Thymus (tissue), 11 donors: ENCODE measurements around the gene PAPOLA. TPM values are rescaled to one million over a fixed set of nuclear protein-coding genes. Genes with fewer than 3 reads are reported as not detected.

ENCODE experiments used
- DNase-seq, 9 donors: peaks; one replicate each; pipeline ENCODE4 v3.0.0-alpha.2; 2013; ENCODE audit warnings: low spot score in 9 of 9, low read depth in 6 of 9, missing footprints in 1 of 9
- H3K27ac ChIP-seq, 2 donors: one replicate each; pipeline ENCODE4 v1.5.1; 2013; ENCODE audit warnings: control low read depth in 1 of 2, low read depth in 1 of 2, low read length in 1 of 2, mild to moderate bottlenecking in 1 of 2, moderate library complexity in 1 of 2
- H3K27me3 ChIP-seq, 2 donors: one replicate each; pipeline ENCODE4 v1.5.1; 2013; ENCODE audit warnings: low read length in 1 of 2; ENCODE audit not compliant: control insufficient read depth in 2 of 2, insufficient read depth in 1 of 2
- H3K36me3 ChIP-seq, 2 donors: one replicate each; pipeline ENCODE4 v1.5.1; 2013; ENCODE audit warnings: low read length in 1 of 2, mild to moderate bottlenecking in 1 of 2, moderate library complexity in 1 of 2; ENCODE audit not compliant: control insufficient read depth in 2 of 2, insufficient read depth in 2 of 2
- H3K4me1 ChIP-seq, 2 donors: one replicate each; pipeline ENCODE4 v1.5.1; 2013; ENCODE audit warnings: low read length in 2 of 2; ENCODE audit not compliant: control insufficient read depth in 2 of 2, insufficient read depth in 2 of 2
- H3K4me3 ChIP-seq, 2 donors: one replicate each; pipeline ENCODE4 v1.5.1; 2013; ENCODE audit warnings: low read length in 2 of 2, control low read depth in 1 of 2, mild to moderate bottlenecking in 1 of 2
- H3K9me3 ChIP-seq, 2 donors: one replicate each; pipeline ENCODE4 v1.5.1; 2013; ENCODE audit warnings: low read length in 1 of 2, mild to moderate bottlenecking in 1 of 2; ENCODE audit not compliant: control insufficient read depth in 2 of 2, insufficient read depth in 1 of 2
- WGBS: extraction: QIAGEN DNeasy Blood & Tissue Kit; methylation state at CpG from one replicate; pipeline ENCODE4 v1.1.7; 2013; 5-methylcytosine and 5-hydroxymethylcytosine counted together
- polyA plus RNA-seq: library from polyadenylated mRNA; stranded (reverse); fragments of 200-250 nt; gene quantifications from one replicate; pipeline ENCODE4 v1.2.3, GENCODE V29; 2013
- total RNA-seq: library from RNA; stranded (reverse); fragments of 120-200 nt; gene quantifications from one replicate; pipeline ENCODE4 v1.2.4, GENCODE V29; 2013
- donor health status: healthy.

Gene PAPOLA
- total and polyA plus RNA-seq, 2 donors, result 99.9 to 108 TPM

- H3K27me3 ChIP-seq, result no peaks in the 10 kb centered on the region
- no peaks in the 10 kb centered on the region for H3K4me1 ChIP-seq
- no peak overlapping the region for H3K4me3 ChIP-seq
- WGBS, result 96% methylated on average over 2 of the region's 2 CpGs
- no peak overlapping the region for H3K27ac ChIP-seq
- H3K36me3 ChIP-seq, result peaks cover 3 to 24% of the 10 kb centered on the region in 2 donors
- H3K9me3 ChIP-seq, result no peaks in the 10 kb centered on the region
- no peak for DNase-seq
These were observed 63.6 kb downstream of the PAPOLA start for GRCh38 chr14:96565811-96566210.

DNA sequence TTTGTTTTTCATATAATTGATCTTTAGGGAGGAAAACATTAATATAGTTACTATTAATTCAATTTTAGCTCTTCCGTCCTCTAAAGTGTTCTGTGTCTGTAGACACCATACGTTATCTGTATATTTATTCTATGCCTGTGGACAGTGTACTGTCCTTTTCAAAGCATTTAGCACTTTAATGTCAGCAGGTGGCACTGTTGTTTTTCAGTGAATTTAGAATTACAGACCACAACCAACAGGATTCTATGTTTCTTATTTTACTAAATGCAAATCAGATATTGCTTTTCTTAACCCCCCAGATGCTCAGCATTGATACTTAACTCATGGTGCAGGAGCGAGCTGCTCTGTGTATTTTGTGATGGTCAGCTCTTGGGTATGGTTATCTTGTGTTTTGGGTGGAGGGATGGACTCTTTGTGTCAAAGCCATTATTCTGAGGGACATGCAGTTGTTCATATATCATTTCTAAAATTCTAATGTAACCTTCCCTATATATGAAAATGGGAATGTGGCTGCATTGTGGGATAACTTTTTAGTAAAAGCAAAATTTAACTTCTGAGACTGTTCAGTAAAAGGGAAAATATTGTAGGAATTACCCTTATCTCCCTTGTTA, 65.2 kb downstream of the PAPOLA start:
- Histone ChIP-seq H3K4me1 (no peaks in the 10 kb centered on the region), H3K4me3 (no peak overlapping the region), H3K27ac (no peak overlapping the region), H3K36me3 (peaks cover 3 to 22% of the 10 kb centered on the region in 2 donors), H3K27me3 (no peaks in the 10 kb centered on the region), H3K9me3 (no peaks in the 10 kb centered on the region)
- 98% methylated on average over 3 of the region's 3 CpGs for WGBS
- DNase-seq, result peak in 3 of 9 donors; percentile 10 to 46 (median 15)

DNA sequence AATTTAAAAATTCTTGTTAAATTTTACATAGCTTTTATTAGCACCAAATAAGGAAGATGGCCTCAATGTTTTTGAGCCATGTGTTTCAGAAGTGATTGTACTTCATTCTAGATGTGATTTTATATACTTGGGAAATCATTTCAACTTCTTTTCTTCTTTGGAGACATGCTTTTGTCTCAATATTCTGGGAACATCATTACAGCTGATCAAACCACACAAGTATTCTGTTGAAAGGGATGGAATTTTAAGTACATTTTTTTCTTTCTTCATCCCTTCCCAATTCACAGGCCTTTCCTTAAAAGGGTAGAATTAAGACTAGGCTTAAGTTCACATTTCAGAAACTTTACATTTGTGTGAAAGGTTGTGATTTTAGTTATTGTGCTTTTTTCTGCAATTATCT, 66.4 kb downstream of the PAPOLA start:
- H3K9me3 ChIP-seq, result no peaks in the 10 kb centered on the region
- peaks cover 3 to 21% of the 10 kb centered on the region in 2 donors for H3K36me3 ChIP-seq
- H3K27me3 ChIP-seq, result no peaks in the 10 kb centered on the region
- DNase-seq, result no peak
- H3K4me3 ChIP-seq, result no peak overlapping the region
- H3K27ac ChIP-seq, result no peak overlapping the region
- no peaks in the 10 kb centered on the region for H3K4me1 ChIP-seq

DNA sequence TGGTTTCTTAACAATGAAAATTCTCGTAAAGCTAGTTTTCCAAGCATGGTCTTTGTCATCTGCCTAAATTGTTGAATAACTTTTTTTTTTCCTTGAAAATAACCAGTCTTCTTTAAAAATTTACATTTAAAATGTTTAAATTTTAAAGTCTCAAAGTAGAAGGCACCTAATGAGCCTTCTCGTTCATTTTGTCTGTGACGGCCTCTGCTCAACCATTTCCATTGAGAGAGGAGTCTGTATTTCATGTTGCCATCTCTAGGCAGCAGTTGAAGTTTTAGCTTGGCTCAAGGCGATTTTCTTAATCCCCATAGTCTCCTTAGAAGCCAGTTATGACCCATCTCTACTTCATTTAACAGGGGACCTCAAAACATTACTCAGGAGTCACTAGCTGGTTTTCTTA, 69.1 kb downstream of the PAPOLA start:
- no peak for DNase-seq
- 98% methylated on average over 4 of the region's 4 CpGs for WGBS
- no peak overlapping the region for H3K27ac ChIP-seq
- H3K9me3 ChIP-seq, result no peaks in the 10 kb centered on the region
- H3K4me1 ChIP-seq, result peaks cover 0 to 1% of the 10 kb centered on the region in 2 donors
- no peak overlapping the region for H3K4me3 ChIP-seq
- H3K36me3 ChIP-seq, result peaks cover 0 to 18% of the 10 kb centered on the region in 2 donors
- H3K27me3 ChIP-seq, result no peaks in the 10 kb centered on the region

DNA sequence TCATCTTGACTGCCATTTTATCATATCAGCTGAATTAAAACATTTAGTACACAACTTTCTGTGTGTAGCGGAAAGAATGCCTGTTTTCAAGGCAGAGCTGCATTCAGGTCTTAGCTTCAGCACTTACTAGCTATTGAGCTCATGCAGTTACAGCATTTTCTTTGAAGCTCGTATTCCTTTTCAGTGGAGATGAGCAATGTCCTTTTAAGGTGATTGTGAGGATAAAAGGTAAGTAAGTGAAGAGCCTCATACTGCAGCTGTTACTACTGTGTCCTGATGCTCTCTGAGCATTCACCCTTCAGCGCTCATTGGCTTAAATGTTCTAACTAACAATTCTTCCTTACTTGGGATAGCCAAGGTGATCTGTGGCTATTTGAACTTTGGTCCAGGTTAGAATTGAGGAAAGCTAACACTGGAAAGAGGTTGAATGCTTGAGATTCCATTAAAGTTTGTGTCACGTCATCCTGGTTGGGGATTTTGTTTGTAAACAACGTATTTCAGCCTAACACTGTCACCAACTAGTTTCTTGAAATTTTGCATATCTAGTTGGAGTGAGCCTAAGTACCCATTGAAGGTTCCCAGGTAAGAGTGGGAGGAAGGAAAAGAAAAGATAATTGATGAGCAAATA, 71.4 kb downstream of the PAPOLA start:
- WGBS, result 96% methylated on average over 5 of the region's 5 CpGs
- Histone ChIP-seq H3K4me1 (peaks cover 0 to 7% of the 10 kb centered on the region in 2 donors), H3K27ac (no peak overlapping the region), H3K36me3 (peaks cover 0 to 8% of the 10 kb centered on the region in 2 donors), H3K4me3 (no peak overlapping the region), H3K9me3 (no peaks in the 10 kb centered on the region), H3K27me3 (no peaks in the 10 kb centered on the region)
- DNase-seq, result no peak

- 97% methylated on average over 2 of the region's 2 CpGs for whole genome bisulfite sequencing
- Histone ChIP-seq H3K9me3 (no peaks in the 10 kb centered on the region), H3K27ac (no peak overlapping the region), H3K4me3 (no peak overlapping the region), H3K4me1 (peaks cover 0 to 7% of the 10 kb centered on the region in 2 donors), H3K36me3 (peaks cover 0 to 6% of the 10 kb centered on the region in 2 donors), H3K27me3 (no peaks in the 10 kb centered on the region)
- no peak for DNase-seq
These were observed 72.0 kb downstream of the PAPOLA start for GRCh38 chr14:96574171-96574632.

- H3K27me3 ChIP-seq, result no peaks in the 10 kb centered on the region
- no peak overlapping the region for H3K4me3 ChIP-seq
- no peak overlapping the region for H3K27ac ChIP-seq
- peaks cover 0 to 7% of the 10 kb centered on the region in 2 donors for H3K4me1 ChIP-seq
- peaks cover 0 to 4% of the 10 kb centered on the region in 2 donors for H3K36me3 ChIP-seq
- 95% methylated on average over 6 of the region's 6 CpGs for WGBS
- no peak for DNase-seq
- H3K9me3 ChIP-seq, result no peaks in the 10 kb centered on the region
These were observed 72.8 kb downstream of the PAPOLA start for GRCh38 chr14:96574633-96575632.

GRCh38 chr14:96576359-96576758, 74.2 kb downstream of the PAPOLA start:
- Histone ChIP-seq H3K27me3 (no peaks in the 10 kb centered on the region), H3K36me3 (peaks cover 0 to 4% of the 10 kb centered on the region in 2 donors), H3K4me3 (no peak overlapping the region), H3K4me1 (peaks cover 0 to 7% of the 10 kb centered on the region in 2 donors), H3K27ac (no peak overlapping the region), H3K9me3 (no peaks in the 10 kb centered on the region)
- WGBS, result 91% methylated on average over 6 of the region's 6 CpGs
- no peak for DNase-seq

GRCh38 chr14:96576937-96577336, 74.8 kb downstream of the PAPOLA start:
- WGBS, result 41% methylated on average over 3 of the region's 3 CpGs
- Histone ChIP-seq H3K36me3 (no peaks in the 10 kb centered on the region), H3K4me3 (no peak overlapping the region), H3K27me3 (no peaks in the 10 kb centered on the region), H3K9me3 (no peaks in the 10 kb centered on the region), H3K27ac (no peak overlapping the region), H3K4me1 (peaks cover 0 to 7% of the 10 kb centered on the region in 2 donors)
- DNase-seq, result no peak
